ENCODE measurements around the gene ERO1B. TPM values are rescaled to one million over a fixed set of nuclear protein-coding genes. Genes with fewer than 3 reads are reported as not detected.
A peak's percentile ranks its signal among the peaks of the same experiment; 100 is the strongest.

ERO1B gene
- total and polyA plus RNA-seq, 2 of the 4 experiments (the other 2 are of a cell fraction), result 0.54 to 0.60 TPM

- in situ Hi-C loops (cut with MboI; ENCODE audit: low sequenced_read_pairs), result no loop called here
Measured at GRCh38 chr1:236168716-236169429, 112.9 kb downstream of the ERO1B start.

More at GRCh38 chr1:236168716-236169429, 112.9 kb downstream of the ERO1B start:
- Histone ChIP-seq H3K36me3 (ENCODE audit: control insufficient read depth, insufficient read depth, low read length) (no peaks in the 10 kb centered on the region), H3K9me3 (ENCODE audit: control insufficient read depth, insufficient read depth, low read length) (no peaks in the 10 kb centered on the region), H2BK5ac (ENCODE audit: low read depth, low read length, poor library complexity, severe bottlenecking) (no peak overlapping the region), H2AK5ac (ENCODE audit: low read depth, low read length) (no peak overlapping the region), H2BK20ac (ENCODE audit: low read depth, low read length) (no peak overlapping the region), H3K23ac (ENCODE audit: low read depth, low read length) (no peak overlapping the region), H3K56ac (ENCODE audit: extremely low read depth, insufficient read depth, low read length) (no peak overlapping the region), H4K8ac (ENCODE audit: low read depth in 2 of 2, low read length in 2 of 2) (no peak overlapping the region), H2BK120ac (ENCODE audit: low read depth, low read length) (no peak overlapping the region), H3K4me2 (ENCODE audit: low read depth, low read length) (no peak overlapping the region), H2BK15ac (ENCODE audit: low read depth, low read length) (no peak overlapping the region), H3K27ac (ENCODE audit: insufficient read depth, low read length) (no peak overlapping the region), H3K14ac (replicated peaks; ENCODE audit: low read depth, low read length) (no peak overlapping the region), H4K20me1 (ENCODE audit: insufficient read depth, low read length) (no peaks in the 10 kb centered on the region), H3K9ac (ENCODE audit: low read depth, low read length) (no peak overlapping the region), H3K4me3 (ENCODE audit: insufficient read depth, low read depth, low read length) (no peak overlapping the region), H3K79me1 (ENCODE audit: low read depth in 1 of 2, low read length in 2 of 2) (peaks cover 0 to 3% of the 10 kb centered on the region in 2 experiments; a peak in 1 of 4 replicates), H4K5ac (ENCODE audit: low read depth, low read length) (no peak overlapping the region), H4K91ac (ENCODE audit: insufficient read depth, low read depth, low read length) (no peak overlapping the region), H2AFZ (replicated peaks; ENCODE audit: low read length, poor library complexity) (no peak overlapping the region), H3K18ac (ENCODE audit: low read depth, low read length) (no peak overlapping the region), H3K4ac (ENCODE audit: low read depth, low read length) (no peak overlapping the region), H3K4me1 (ENCODE audit: control insufficient read depth, insufficient read depth, low read length) (peaks cover 2% of the 10 kb centered on the region; the same call in 1 of the 2 replicates), H3K9me1 (ENCODE audit: insufficient read depth, low read length) (no peaks in the 10 kb centered on the region), H2AK9ac (replicated peaks; ENCODE audit: low read depth, low read length, poor library complexity) (no peak overlapping the region), H3K27me3 (ENCODE audit: control insufficient read depth, insufficient read depth, low read length) (no peaks in the 10 kb centered on the region)
- dilution Hi-C loops (cut with HindIII; ENCODE audit: low sequenced_read_pairs, unreplicated experiment), result no loop called here
- DNase-seq (peak; percentile 53), ATAC-seq (ENCODE audit: low read depth) (no peak)
- CTCF ChIA-PET, result no interaction called here
- POLR2A ChIA-PET (ENCODE audit: unreplicated experiment), result no interaction called here
- intact Hi-C loops (cut with micrococcal nuclease), result no loop called here
- WGBS, 2 experiments (ENCODE audit: extremely low coverage in 2 of 2, insufficient read length in 1 of 2), result 49% methylated on average over 3 of the region's 10 CpGs; no CpG with 5 or more reads in 1 of the 2 experiments
- TF ChIP-seq BHLHE40 (IDR thresholded peaks at IDR 0.05; ENCODE audit: low read depth, low read length) (peak; percentile 21; the same call in 1 of the 2 replicates), RCOR1 (IDR thresholded peaks at IDR 0.05; ENCODE audit: insufficient replicate concordance, low read length) (no peak), CEBPB (IDR thresholded peaks at IDR 0.05; ENCODE audit: low read depth, low read length) (peak; percentile 66; the same call in 1 of the 2 replicates)
- no TSS peak for BruUV-seq (replicated peaks)
